GM18868 (cell line): ENCODE data around the gene C15orf40.
"Not testable (repeated sequence)": the region's sequence is repeated elsewhere in the genome, so short reads cannot be mapped to it uniquely, and the experiment has no call there.

Experiments used
- ATAC-seq: cut with Tn5 transposase; IDR thresholded peaks from one replicate; pipeline ENCODE4 v1.9.1; 2021; ENCODE audit warnings: mild to moderate bottlenecking, moderate library complexity; ENCODE audit not compliant: unreplicated experiment

Gene C15orf40

GRCh38 chr15:82952158-82953081 is 59.0 kb downstream of the C15orf40 start, which contains the start of gene HOMER2:
HOMER2 (minus strand) TSS chr15:82952720; CDS start chr15:82952535, 185 bp downstream.
- ATAC-seq, result no peak

DNA sequence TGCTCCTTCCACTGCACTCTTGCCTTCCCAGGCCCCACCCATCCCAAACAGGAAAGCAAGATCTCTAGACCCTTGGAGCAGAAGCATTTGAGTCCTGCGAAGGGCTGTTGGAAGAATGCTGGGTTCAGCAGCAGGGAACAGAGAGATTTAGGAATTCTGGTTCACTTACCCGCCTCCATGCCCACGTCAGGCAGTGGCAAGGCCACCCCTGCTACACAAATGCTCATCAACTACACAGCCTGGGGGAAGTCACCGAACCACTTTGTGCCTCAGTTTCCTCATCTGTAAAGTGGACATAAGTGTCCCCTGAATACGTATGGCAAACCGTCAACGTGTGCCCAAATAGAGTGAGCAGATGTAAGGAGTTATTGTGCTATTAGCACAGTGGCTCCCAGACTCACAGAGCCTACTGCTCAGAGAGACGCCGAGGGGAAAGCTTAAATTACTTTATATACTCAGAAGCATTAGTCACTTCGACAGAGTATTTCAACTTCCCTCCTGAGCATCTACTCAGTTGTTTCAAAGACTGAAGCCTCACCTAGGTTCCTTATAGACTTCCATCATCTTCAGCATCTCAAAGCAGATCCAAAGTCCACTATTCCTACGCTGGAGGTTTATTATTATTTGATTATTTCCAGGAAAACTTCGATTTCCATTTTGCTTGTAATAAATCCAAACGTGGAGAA is 59.8 kb downstream of the C15orf40 start:
- ATAC-seq, result no peak

DNA sequence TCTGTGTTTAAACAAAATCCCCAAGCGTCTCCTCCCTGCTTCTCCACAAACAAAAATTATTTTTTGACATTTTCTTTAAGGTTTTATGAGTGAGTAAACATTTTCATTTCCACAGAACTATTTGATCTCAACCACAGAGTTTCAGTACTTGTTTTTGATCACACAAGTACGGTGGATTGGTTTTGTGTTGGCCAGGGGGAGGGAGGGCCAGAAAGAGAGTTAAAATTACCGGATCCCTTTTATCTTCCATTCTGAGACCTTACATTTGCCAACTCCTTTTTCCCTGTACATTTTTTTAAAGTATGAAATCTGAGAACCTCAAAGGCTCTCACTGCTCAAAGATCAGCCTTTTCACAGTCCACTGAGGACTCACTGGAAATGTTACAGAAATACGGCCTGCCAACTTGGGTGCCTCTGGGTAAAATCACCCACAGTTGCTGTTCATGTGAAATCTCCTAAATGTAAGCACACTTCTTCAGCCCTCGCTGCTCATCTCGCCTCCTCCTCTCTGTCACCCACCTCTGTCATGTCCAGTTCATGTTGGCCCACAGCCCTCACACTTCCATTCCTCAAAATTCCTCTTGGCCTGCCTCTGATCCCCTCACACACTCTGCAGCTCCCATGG is 60.6 kb downstream of the C15orf40 start:
- ATAC-seq, result peak; percentile 73

- peak; percentile 21 for ATAC-seq
Observed at GRCh38 chr15:82950295-82950694, 61.1 kb downstream of the C15orf40 start.

DNA sequence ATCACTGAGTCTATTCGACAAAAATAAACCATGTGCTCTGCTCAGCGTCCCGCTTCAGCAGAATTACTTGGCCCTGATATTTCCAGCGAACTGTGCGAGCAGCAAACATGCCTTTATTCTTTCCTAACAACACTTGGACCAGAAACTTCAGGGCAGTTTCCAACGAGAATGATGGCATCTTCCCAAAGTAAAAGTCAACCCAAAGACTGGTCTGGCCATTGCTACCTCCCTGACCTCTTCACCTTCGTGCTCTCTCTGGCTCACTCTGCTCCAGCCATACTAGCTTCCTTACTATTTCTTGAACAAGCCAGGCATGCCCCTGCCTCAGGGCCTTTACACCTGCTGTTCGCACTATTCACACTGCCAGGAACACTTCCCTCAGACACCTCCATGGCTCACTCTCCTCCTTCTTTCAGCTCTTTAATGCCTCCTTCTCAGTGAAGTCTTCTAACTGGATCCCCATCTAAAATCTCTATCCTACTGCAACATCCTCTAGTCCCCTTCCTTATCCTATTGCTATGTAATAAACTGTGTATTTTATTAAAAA is 65.2 kb downstream of the C15orf40 start:
- no peak for ATAC-seq

DNA sequence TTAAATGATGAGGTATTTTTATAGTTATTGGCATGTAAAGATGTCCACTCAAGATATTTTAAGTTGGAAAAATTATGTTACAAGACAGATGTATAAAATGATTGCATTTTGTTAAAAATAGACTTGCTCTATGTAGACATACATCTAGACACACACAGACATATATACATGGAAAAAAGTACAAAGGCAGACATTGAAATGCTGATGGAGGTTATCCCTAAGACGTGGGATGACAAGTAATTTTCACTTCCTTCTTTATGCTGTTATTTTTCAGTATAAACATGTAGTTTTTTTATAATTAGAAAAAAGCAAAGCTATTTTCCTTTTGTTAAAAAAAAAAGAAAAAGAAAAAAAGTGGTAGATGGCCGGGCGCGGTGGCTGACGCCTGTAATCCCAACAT is 66.1 kb downstream of the C15orf40 start:
- ATAC-seq, result no peak

- ATAC-seq, result no peak
Observed at GRCh38 chr15:82944821-82945220, 66.6 kb downstream of the C15orf40 start.

DNA sequence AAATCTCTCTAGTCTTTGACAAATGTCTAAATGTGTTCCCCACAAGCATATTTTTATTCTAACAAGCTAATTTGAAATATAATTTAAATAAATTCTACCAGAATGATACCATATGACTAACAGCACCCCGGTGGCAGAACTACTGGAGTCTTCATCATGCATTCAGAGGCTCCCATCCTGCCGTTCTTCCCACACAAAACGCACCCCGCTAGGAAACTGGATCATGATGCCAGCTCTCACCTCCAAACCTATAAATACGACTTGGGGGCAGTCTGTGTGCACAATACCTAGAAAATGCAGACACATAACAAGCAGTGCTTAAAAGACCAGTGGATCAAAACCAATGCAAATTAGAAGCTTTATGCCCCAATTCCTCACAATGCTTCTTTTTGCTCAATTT is 67.4 kb downstream of the C15orf40 start:
- no peak for ATAC-seq

DNA sequence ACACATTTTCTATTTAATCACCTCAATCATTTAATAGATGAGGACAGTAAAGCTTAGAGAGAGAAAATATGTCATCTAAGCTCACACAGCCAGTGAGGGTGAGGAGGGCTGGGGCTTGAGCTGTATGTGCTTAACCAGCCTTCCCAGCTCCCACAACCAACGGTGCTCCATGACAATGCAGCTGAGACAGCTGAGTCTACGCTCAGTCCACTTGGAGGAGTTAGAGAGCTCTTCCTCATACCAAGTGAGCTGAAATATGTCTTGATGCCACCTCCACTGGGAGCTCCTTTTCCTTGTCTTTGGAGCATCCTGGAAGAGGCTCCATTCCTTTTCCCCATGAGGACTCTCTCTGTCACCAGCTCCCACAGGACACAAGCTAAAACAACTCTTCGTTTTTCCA is 68.3 kb downstream of the C15orf40 start:
- no peak for ATAC-seq

DNA sequence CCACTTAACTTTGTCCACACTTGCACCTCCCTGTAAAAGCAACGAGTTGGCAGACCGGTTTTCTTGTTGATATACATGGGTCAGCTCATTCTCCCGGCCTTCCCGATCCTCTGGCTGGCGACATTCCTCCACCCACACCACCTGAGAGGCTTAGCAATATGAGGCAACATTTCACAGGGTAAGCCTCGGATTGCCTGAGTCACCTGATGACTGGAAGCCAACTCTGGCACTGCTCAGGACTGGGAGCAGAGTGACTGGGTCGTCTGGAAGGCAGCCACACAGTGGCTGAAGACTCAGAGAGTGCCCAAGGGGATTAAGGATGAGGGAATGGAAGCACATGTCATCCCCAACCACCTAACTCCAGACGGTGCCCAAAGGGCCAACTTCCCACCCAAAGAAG is 68.7 kb downstream of the C15orf40 start:
- ATAC-seq, result no peak

- ATAC-seq, result not testable (repeated sequence)
Observed at GRCh38 chr15:82939678-82940077, 71.8 kb downstream of the C15orf40 start.
